Neural cell (in vitro differentiated cells): ENCODE measurements around the gene HADH.

ENCODE experiments used
- CTCF ChIP-seq: fragments of 450-650 bp; IDR thresholded peaks from 2 replicates; pipeline ENCODE4 v1.5.1; 2014; ENCODE audit warnings: antibody characterized with exemption, mild to moderate bottlenecking, moderate library complexity; ENCODE audit not compliant: poor library complexity, severe bottlenecking
- EZH2 ChIP-seq: fragments of 200-600, 300-800 bp; shearing (Covaris generic), sonication (generic); IDR thresholded peaks from 2 replicates; pipeline ENCODE4 v1.6.1; 2014; ENCODE audit warnings: antibody characterized with exemption, low read length, borderline replicate concordance, mild to moderate bottlenecking; ENCODE audit not compliant: insufficient read depth, poor library complexity, severe bottlenecking
- POLR2AphosphoS5 ChIP-seq: IDR thresholded peaks from 2 replicates; pipeline ENCODE4 v1.6.1; 2012
- REST ChIP-seq: IDR thresholded peaks from 2 replicates; pipeline ENCODE4 v1.6.1; 2012; ENCODE audit warnings: borderline replicate concordance
- SMC3 ChIP-seq: fragments of 450-650 bp; conservative IDR thresholded peaks from 2 replicates; pipeline ENCODE4 v1.6.1; 2014; ENCODE audit warnings: antibody characterized with exemption, mild to moderate bottlenecking, moderate library complexity; ENCODE audit not compliant: poor library complexity
- TAF1 ChIP-seq: IDR thresholded peaks from 2 replicates; pipeline ENCODE4 v1.6.1; 2012; ENCODE audit warnings: low read depth

- no peak for TF ChIP-seq CTCF
- TF ChIP-seq REST = peak; percentile 81
- no peak for TF ChIP-seq SMC3
- peak; percentile 88 for TF ChIP-seq TAF1
- peak; percentile 92 for TF ChIP-seq POLR2AphosphoS5
- TF ChIP-seq EZH2 = no peak
Measured at GRCh38 chr4:107989537-107990386, at the start of gene HADH.
